HFF-Myc (cell line): ENCODE results near the gene SAMSN1.

Experiments used
- DNase-seq: peaks from one replicate; pipeline ENCODE4 v3.0.0-alpha.2; 2011; ENCODE audit warnings: low read depth; ENCODE audit errors: extremely low read depth
- H3K4me3 ChIP-seq: replicated peaks from 2 replicates; pipeline ENCODE4 v1.5.1; 2011; ENCODE audit warnings: low read depth, mild to moderate bottlenecking, control low read depth, low read length
- CTCF ChIP-seq: IDR thresholded peaks from 2 replicates; pipeline ENCODE4 v1.5.1; 2012; ENCODE audit warnings: mild to moderate bottlenecking, low read depth, low read length, control low read depth; ENCODE audit errors: missing control alignments

SAMSN1 gene

GRCh38 chr21:14581902-14582457 is 35.9 kb upstream of the SAMSN1 start:
- no peak for DNase-seq
- H3K4me3 ChIP-seq, result no peak overlapping the region
- no peak for TF ChIP-seq CTCF

- TF ChIP-seq CTCF, result no peak
- DNase-seq, result no peak
- H3K4me3 ChIP-seq, result no peak overlapping the region
These were observed 27.1 kb upstream of the SAMSN1 start for GRCh38 chr21:14573244-14573643.

GRCh38 chr21:14572204-14572780 is 26.2 kb upstream of the SAMSN1 start:
- H3K4me3 ChIP-seq, result no peak overlapping the region
- no peak for DNase-seq
- no peak for TF ChIP-seq CTCF

- H3K4me3 ChIP-seq, result no peak overlapping the region
- no peak for DNase-seq
- no peak for TF ChIP-seq CTCF
These were observed 23.8 kb upstream of the SAMSN1 start for GRCh38 chr21:14569868-14570267.

GRCh38 chr21:14569026-14569621 is 23.0 kb upstream of the SAMSN1 start:
- DNase-seq, result no peak
- no peak overlapping the region for H3K4me3 ChIP-seq
- no peak for TF ChIP-seq CTCF

- no peak for DNase-seq
- no peak for TF ChIP-seq CTCF
- no peak overlapping the region for H3K4me3 ChIP-seq
These were observed 21.5 kb upstream of the SAMSN1 start for GRCh38 chr21:14567331-14568279.
